Osteocyte (in vitro differentiated cells): ENCODE measurements around the gene CUBN. TPM values are rescaled to one million over a fixed set of nuclear protein-coding genes. Genes with fewer than 3 reads are reported as not detected.

Experiments
- DNase-seq: peaks from one replicate; pipeline ENCODE4 v3.0.0; 2021; ENCODE audit warnings: mixed read lengths; ENCODE audit not compliant: unreplicated experiment; ENCODE audit errors: extremely low spot score
- H3K27ac Mint-ChIP-seq: one replicate; pipeline ENCODE4 v1.8.0; 2021; ENCODE audit warnings: mild to moderate bottlenecking, mixed read lengths; ENCODE audit not compliant: unreplicated experiment
- H3K27me3 Mint-ChIP-seq: one replicate; pipeline ENCODE4 v1.8.0; 2021; ENCODE audit warnings: mixed read lengths; ENCODE audit not compliant: unreplicated experiment
- H3K36me3 Mint-ChIP-seq: one replicate; pipeline ENCODE4 v1.8.0; 2021; ENCODE audit warnings: mixed read lengths; ENCODE audit not compliant: unreplicated experiment
- H3K4me1 Mint-ChIP-seq: one replicate; pipeline ENCODE4 v1.8.0; 2021; ENCODE audit warnings: mixed read lengths; ENCODE audit not compliant: unreplicated experiment
- H3K4me3 Mint-ChIP-seq: one replicate; pipeline ENCODE4 v1.8.0; 2021; ENCODE audit warnings: mild to moderate bottlenecking, moderate library complexity, mixed read lengths; ENCODE audit not compliant: unreplicated experiment
- H3K9me3 Mint-ChIP-seq: one replicate; pipeline ENCODE4 v1.8.0; 2021; ENCODE audit warnings: mixed read lengths; ENCODE audit not compliant: unreplicated experiment
- CTCF ChIP-seq: fragments of 200-600 bp; sonication (generic); IDR thresholded peaks from 2 replicates; pipeline ENCODE4 v1.5.0; 2021; ENCODE audit warnings: antibody characterized with exemption, mild to moderate bottlenecking, moderate library complexity
- total RNA-seq: library from RNA; stranded (reverse); gene quantifications from 2 replicates; pipeline ENCODE4 v1.2.1, GENCODE V29; 2021

Gene CUBN
- total RNA-seq, 1 donor from 2014 or later: 1.4 TPM

DNA sequence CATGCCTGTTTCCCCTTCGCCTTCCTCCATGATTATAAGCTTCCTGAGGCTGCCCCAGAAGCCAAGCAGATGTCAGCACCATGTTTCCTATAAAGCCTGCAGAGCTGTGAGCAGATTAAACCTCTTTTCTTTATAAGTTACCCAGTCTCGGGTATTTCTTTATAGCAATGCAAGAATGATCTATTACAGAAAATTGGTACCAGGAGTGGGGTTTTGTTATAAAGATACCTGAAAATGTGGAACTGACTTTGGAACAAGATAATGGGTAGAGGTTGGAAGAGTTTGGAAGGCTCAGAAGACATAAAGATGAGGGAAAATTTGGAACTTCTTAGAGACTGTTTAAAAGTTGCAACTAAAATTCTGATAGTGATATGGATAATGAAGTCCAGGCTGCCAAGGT, 307.6 kb downstream of the CUBN start:
- Mint-ChIP-seq H3K36me3 (peaks cover 4% of the 10 kb centered on the region), H3K4me3 (no peak overlapping the region), H3K27me3 (peaks cover 2% of the 10 kb centered on the region), H3K27ac (no peak overlapping the region), H3K9me3 (peaks cover 10% of the 10 kb centered on the region), H3K4me1 (peaks cover 9% of the 10 kb centered on the region)
- no peak for DNase-seq
- no peak for TF ChIP-seq CTCF

DNA sequence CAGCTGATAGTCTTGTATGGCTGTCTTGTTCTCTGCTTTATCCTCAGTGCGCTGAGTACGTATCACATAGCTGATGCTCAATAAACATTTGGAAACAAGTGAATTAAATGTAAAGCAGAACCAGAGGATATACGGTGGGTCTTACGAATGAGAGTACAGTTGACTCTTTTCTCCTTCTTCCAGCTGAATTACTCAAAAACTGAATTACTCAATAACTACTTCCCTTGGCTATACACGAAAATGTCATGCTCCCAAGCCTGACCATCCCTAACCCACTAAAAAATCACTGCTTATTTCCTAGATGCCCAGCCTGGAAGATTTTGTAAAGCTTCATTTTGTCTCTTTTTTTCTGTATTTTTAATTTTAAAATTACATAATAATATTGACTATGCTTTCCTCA, 309.2 kb downstream of the CUBN start:
- no peak for TF ChIP-seq CTCF
- Mint-ChIP-seq H3K4me1 (peaks cover 19% of the 10 kb centered on the region), H3K27me3 (peaks cover 2% of the 10 kb centered on the region), H3K9me3 (peaks cover 10% of the 10 kb centered on the region), H3K27ac (no peak overlapping the region), H3K4me3 (no peak overlapping the region), H3K36me3 (peaks cover 4% of the 10 kb centered on the region)
- DNase-seq: no peak

DNA sequence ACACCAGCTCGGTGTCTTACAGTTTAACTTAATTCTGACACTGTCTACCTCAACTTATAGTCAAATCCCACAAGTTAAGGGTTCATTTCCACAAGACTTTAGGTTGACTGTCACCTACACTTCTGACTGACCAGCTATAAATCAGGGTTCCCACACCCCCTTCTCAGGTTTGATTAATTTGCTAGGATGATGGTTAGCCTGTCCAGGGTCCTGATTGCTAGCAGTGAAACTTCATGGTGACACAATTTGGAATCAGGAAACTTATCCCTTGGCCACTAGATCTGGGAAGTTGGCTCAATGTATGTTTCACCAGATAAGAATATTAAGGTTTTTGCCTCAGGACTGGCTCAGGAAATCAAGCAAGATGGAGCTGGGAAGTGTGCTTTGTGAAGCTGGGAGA, 309.6 kb downstream of the CUBN start:
- H3K36me3 Mint-ChIP-seq: peaks cover 4% of the 10 kb centered on the region
- no peak overlapping the region for H3K4me3 Mint-ChIP-seq
- H3K9me3 Mint-ChIP-seq: peaks cover 10% of the 10 kb centered on the region
- no peak overlapping the region for H3K27ac Mint-ChIP-seq
- H3K4me1 Mint-ChIP-seq: peaks cover 23% of the 10 kb centered on the region
- DNase-seq: no peak
- peaks cover under 1% of the 10 kb centered on the region for H3K27me3 Mint-ChIP-seq
- no peak for TF ChIP-seq CTCF

GRCh38 chr10:16819436-16819835, 310.2 kb downstream of the CUBN start:
- peaks cover 4% of the 10 kb centered on the region for H3K36me3 Mint-ChIP-seq
- TF ChIP-seq CTCF: no peak
- DNase-seq: no peak
- H3K4me1 Mint-ChIP-seq: peaks cover 27% of the 10 kb centered on the region
- H3K4me3 Mint-ChIP-seq: no peak overlapping the region
- H3K27ac Mint-ChIP-seq: peak overlapping the region; percentile 16
- H3K9me3 Mint-ChIP-seq: peaks cover 10% of the 10 kb centered on the region
- H3K27me3 Mint-ChIP-seq: no peaks in the 10 kb centered on the region

DNA sequence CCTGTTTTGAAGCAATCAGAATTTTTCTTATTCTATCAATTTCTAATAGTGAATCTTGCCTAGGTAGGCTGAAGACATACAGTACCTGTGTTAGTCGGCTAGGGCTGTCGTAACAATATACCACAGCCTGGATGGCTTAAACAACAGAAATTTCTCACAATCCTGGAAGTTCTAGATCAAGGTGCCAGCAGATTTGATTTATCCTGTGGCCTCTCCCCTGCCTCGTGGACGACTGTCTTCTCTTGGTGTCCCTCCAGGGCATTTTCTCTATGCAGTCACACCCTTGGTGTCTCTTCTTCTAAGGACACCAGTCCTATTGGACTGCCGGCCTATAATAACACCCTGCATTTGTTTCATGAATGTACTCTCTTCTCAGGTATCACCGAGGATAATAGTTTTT, 310.6 kb downstream of the CUBN start:
- Mint-ChIP-seq H3K4me1 (peaks cover 27% of the 10 kb centered on the region), H3K4me3 (no peak overlapping the region), H3K27ac (no peak overlapping the region), H3K36me3 (peaks cover 4% of the 10 kb centered on the region), H3K27me3 (no peaks in the 10 kb centered on the region), H3K9me3 (peaks cover 10% of the 10 kb centered on the region)
- DNase-seq: no peak
- TF ChIP-seq CTCF: no peak
